NB4 (cell line): Measurements from ENCODE around the gene KIF20B.

Experiments used
- CTCF ChIP-seq: IDR thresholded peaks from one replicate; pipeline ENCODE4 v1.5.1; 2012; ENCODE audit warnings: low read depth, low read length
- MYC ChIP-seq: IDR thresholded peaks from 2 replicates; pipeline ENCODE4 v1.6.1; 2011; ENCODE audit warnings: low read depth, low read length
- POLR2A ChIP-seq: IDR thresholded peaks from 2 replicates; pipeline ENCODE4 v1.6.1; 2011; ENCODE audit warnings: mild to moderate bottlenecking; ENCODE audit not compliant: insufficient read length; ENCODE audit errors: extremely low read depth

DNA sequence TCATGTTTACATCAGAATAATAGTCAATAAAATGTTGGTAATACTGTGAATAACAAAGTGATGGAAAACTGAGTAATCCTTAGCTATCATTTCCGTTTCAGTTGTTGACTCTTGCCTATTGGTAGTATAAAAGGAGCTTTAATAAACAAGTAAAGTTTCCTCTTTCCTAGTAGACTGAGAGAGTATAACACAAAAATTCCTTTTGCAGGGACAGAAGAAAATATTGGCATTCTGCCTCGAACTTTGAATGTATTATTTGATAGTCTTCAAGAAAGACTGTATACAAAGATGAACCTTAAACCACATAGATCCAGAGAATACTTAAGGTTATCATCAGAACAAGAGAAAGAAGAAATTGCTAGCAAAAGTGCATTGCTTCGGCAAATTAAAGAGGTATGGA is 9.4 kb downstream of the KIF20B start:
- TF ChIP-seq CTCF: no peak
- no peak for TF ChIP-seq POLR2A
- no peak for TF ChIP-seq MYC
